GM21576 (cell line): ENCODE data around the gene GPRC5B.

Experiments
- ATAC-seq: cut with Tn5 transposase; IDR thresholded peaks from one replicate; pipeline ENCODE4 v1.9.1; 2021; ENCODE audit warnings: mild to moderate bottlenecking, moderate library complexity; ENCODE audit not compliant: unreplicated experiment

GPRC5B gene

DNA sequence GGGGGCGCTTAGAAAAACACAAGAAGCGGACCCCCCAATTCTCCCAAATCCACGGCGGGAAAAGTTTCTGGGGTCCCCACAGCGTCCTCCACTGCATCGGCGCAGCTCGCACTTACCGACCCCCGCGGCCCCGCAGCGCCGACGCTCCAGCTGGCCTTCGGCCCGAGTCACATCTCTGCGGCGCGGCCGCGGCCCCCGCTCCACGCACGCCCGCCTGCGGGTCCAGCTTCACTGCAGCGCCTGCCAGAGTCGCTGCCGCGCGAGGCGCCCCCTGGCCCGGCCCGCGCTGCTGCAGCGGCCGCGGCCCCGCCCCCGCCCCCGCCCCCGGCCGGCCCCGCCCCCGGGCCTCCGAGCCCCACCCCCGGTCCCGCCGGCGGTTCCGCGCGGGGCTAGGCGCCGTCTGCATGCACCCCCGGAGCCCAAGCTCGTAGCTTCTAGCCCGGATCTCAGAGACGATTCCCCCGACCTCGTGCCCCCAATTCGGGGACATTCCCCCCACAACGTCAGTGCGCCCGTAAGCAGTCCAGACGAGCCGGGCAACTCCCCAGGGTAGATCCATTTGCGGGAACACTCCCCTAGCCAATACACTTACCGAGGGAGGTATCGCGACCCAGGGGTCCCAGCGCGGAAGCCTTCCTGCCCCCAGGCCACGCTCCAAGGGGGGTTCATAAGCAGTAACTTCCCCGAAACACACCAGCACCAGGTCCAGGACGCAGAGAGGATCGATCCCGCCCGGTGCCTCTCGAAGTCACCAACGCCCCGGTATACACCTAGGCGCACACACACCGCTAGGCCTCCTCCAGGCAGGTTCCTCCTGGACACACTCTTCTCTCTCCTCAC is at the start of gene GPRC5B:
GPRC5B (minus strand) TSS at position 238 of the 840 bp plus-strand sequence. CDS start 12,003 bp downstream, outside the sequence.
- no peak for ATAC-seq

DNA sequence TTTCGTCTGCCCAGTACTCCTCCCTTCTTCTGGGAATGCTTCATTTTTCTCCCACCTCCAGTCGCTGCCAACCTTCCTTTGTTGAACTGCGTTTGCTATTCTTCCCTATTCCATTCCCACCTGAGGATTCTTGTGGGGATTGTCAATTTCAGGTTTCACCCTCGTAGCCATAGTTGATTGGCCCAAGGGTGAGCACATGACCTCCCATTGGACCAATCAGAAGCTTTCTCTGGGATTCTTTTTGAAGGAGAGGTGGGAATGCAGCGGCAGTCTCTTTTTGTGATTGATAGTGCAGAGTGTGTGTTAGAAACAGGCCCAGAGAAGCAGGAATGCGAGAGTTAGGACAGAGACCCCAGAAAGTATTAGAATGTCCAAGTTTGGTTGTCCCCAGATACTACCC is 49.1 kb upstream of the GPRC5B start:
- no peak for ATAC-seq

- no peak for ATAC-seq
Measured at GRCh38 chr16:19929062-19929511, 44.4 kb upstream of the GPRC5B start.

DNA sequence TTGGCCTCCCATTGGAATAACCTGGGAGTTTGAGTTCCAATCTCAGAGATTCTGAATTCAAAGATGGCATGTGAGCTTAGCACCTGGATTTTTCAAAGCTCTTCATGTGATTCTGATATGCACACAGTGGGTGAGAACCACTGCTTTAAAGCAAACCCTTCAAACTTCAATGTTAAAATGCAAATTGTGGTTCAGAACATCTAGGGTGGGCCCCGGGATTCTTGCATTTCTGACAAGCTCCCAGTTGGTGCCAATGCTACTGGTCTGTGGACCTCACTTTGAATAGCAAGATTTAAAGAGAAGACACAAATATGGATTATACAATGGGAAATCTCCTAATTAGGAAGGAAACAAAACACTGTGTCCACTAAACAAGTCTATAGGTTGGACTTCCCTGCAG is 43.8 kb upstream of the GPRC5B start:
- ATAC-seq: no peak

DNA sequence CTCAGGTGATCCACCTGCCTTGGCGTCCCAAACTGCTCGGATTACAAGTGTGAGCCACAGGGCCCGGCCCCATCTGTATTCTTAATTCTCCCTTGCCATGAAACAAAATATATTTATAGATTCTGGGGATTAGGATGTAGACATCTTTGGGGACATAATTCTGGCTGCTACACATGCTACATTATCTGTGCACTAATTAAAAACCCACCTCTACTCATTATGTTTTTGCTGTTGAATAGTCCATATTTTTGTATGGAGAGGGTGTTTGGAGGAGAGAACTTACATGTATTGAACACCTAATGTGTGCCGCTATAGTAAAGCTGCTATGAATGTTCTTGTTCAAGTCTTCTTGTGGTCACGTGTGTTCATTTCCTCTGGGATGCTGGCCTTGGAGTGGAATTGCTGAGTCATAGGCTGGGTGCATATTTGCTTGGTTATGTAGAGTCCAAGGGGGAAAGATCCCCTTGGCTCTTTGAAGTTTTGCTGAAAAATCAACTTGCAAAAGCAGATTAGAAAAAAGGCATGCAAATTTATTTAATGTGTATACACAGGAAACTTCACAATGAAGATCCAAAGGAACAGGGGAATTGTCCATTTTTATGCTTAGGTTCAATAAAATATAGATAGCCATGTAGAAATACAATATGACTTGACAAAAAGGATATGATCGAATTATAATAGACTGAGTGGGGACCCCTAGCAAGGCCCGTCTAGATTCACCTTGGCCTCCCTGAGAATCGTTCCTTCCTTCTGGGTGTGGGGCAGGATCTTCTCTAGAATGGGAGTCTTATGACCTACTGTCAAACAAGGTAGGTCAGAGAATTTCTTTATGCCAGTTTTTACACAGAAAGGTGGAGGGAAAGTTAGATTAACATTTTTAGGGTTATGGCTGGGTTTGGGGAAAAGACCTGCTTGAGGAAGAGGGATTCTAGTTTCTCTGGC is 42.1 kb upstream of the GPRC5B start:
- no peak for ATAC-seq

GRCh38 chr16:19923396-19923795 is 38.7 kb upstream of the GPRC5B start:
- no peak for ATAC-seq

DNA sequence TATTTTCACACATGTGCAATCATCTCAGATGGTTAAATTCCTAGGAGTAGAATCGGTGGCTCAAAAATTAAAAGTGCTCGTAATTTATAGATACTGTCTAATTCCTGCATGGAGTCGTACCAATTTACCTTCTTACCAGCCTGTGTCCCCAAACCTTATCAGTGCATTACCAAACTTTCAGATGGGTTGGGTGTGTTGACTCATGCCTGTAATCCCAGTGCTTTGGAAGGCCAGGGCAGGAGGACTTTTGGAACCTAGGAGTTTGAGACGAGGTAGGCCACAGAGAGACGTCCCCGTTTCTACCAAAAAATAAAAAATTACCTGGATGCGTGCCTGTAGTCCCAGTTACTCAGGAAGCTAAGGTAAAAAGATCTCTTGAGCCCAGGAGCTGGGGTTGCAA is 34.5 kb upstream of the GPRC5B start:
- ATAC-seq: no peak

- no peak for ATAC-seq
Measured at GRCh38 chr16:19916064-19916463, 31.4 kb upstream of the GPRC5B start.

DNA sequence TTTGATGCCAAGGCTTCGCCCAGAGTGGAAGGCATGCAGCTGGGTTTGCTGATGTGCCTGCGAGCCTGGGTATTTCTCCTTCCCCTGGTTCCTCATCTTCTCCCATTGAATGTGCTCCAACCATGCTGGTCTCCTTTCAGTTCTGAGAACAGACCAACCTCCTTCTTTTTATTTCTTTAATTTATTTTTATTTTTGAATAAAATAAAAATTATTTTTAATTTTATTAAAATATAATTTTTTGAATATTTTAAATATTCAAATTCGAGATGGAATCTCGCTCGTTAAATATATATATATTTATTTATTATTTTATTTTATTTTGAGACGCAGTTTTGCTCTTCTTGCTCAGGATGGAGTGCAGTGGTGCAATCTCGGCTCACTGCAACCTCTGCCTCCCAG is 30.2 kb upstream of the GPRC5B start:
- ATAC-seq: no peak

- ATAC-seq: no peak
Measured at GRCh38 chr16:19913340-19913645, 28.6 kb upstream of the GPRC5B start.

GRCh38 chr16:19912455-19913339 is 28.0 kb upstream of the GPRC5B start:
- no peak for ATAC-seq

DNA sequence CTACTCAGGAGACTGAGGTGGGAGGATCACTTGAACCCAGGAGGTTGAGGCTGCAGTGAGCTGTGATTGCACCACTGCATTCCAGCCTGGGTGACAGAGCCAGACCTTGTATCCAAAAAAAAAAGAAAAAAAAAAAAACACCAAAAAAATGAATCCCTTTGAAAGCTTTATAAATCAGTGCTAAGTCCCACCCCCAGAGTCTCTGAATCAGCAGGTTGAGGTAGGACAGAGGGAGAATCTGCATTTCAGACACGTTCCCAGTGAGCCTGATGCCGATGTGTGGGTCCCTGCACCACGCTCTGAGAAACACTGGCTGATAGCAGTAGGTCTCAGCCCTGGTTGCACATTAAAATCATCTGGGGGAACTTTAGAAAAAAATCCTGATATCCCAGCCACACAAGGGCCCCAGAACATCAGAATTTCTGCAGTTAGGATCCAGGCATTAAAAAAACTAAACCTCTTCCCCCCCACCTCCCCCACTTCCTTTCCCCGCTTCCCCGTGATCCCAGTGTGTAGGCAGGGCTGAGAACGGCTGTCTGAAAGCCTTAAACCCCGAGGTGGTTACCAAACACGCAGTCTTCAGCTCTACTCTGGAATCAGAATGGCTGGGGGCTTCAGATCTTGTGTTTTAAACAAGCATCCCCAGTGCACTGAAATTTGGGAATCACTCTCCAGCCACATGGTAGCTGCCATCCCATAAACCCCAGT is 27.3 kb upstream of the GPRC5B start:
- no peak for ATAC-seq

- no peak for ATAC-seq
Measured at GRCh38 chr16:19911204-19911603, 26.6 kb upstream of the GPRC5B start.

GRCh38 chr16:19909750-19910322 is 25.2 kb upstream of the GPRC5B start:
- ATAC-seq: no peak

- no peak for ATAC-seq
Measured at GRCh38 chr16:19908921-19909320, 24.3 kb upstream of the GPRC5B start.

DNA sequence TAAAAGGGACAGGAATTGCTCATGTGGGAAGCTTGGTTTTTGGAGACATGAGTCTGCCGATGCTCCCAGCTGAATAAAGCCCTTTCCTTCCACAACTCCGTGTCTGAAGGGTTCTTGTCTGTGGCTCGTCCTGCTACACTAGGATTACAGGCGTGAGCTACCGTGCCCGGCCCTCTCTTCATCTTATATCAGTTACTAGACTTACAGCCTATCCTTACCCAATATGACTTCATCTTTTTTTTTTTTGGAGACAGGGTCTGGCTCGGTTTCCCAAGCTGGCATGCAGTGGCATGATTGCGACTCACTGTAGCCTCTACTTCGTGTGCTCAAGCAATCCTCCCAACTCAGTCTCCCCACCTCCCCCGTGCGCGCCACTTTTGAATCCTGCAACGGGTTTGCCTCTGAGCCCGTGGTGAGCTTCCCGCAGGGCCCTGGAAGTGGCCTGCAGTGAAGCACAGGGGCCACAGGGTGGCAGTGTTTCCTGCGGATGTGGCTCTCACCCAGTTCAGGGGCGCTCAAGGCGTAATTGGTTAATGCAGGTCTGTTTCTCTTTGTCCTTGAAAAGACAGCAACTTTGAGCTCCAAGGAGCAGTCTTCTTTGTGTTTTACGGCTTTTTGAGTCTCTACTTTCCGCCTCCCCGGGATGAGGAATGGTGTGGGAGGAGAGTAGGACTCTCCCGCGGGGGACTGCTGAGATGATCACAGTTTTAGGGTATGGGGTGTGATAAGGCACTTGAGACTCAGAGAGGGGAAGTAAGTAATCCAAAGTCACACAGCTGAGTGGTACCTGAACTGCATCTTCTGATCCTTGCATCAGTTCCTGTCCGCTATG is 22.7 kb upstream of the GPRC5B start:
- ATAC-seq: no peak

GRCh38 chr16:19901164-19901563 is 16.5 kb upstream of the GPRC5B start:
- no peak for ATAC-seq

GRCh38 chr16:19899605-19899955 is 14.9 kb upstream of the GPRC5B start:
- no peak for ATAC-seq

GRCh38 chr16:19898924-19899604 is 14.4 kb upstream of the GPRC5B start:
- no peak for ATAC-seq
